Measurements from ENCODE around the gene LIPE.
"Not testable (repeated sequence)": the region's sequence is repeated elsewhere in the genome, so short reads cannot be mapped to it uniquely, and the experiment has no call there.

- not testable (repeated sequence) for TF ChIP-seq CTCF (conservative IDR thresholded peaks at IDR 0.05; ENCODE audit: low read length); EZH2phosphoT487 (IDR thresholded peaks at IDR 0.05; ENCODE audit: borderline replicate concordance)
Observed at GRCh38 chr19:42448306-42448705, 21.1 kb upstream of the LIPE start.
